ENCODE results near the gene DNAH8.

The DNAH8 gene

DNA sequence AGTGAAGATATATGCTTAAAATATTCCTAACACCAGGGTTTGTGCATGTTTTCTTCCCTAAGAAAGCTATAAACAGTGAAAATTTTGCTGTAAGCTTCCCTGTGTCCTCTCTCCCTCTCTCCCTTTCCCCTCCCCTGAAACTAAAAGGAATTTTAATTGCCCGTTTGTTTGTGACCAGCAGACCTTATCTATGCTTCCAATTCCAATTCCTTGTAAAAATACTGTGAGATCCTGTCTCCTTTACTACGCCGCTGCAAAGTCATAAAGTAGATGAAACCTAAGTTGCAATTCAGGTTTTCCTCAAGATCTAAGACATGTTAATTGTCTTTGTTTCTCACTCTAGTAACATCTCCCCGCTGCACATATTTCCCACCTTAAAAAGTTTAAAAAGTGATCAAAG is 82.3 kb downstream of the DNAH8 start:
- DNase-seq, result no peak

DNA sequence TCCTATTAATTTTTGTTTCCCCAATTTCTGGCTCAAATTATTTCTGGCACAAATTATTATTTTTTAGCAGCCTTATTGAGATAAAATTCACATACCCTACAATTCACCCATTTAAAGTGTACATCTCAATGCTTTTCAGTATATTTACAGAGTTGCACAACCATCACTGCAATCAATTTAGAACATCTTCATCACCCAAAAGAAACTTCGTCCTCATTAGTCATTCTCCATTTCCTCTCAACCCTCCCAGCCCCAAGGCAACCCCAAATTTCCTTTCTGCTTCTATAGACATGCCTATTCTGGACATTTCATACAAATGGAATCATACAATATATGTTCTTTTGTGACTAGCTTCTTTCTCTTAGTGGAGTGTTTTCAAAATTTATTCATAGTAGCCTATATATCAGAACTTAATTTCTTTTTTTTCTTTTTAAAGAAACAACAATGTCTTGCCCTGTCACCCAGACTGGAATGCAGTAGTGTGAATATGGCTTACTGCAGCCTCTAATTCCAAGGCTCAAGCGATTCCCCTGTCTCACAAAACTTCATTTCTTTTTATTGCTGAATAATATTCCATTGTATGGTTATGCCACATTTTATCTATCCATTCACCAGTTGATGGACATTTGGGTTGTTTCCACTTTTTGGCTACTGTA is 84.5 kb downstream of the DNAH8 start:
- DNase-seq, result no peak

DNA sequence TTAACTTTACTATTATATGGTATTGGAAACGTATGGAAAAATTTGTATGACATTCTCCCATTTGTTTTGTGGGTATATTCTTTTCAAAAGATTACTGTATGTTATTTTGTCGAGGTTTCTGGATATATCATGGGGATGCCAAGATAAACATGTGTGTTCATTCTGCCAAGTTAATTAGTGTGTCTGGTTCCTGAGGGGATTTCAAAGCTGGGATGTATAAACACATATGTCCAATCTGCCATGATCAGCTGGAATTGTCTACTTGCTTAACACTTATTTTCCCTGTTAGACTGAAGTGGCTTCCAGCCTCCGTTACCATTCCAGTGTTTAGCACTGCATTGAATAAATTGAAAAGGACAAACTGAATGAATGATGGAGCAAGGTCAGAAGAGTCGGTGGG is 86.2 kb downstream of the DNAH8 start:
- no peak for DNase-seq

DNA sequence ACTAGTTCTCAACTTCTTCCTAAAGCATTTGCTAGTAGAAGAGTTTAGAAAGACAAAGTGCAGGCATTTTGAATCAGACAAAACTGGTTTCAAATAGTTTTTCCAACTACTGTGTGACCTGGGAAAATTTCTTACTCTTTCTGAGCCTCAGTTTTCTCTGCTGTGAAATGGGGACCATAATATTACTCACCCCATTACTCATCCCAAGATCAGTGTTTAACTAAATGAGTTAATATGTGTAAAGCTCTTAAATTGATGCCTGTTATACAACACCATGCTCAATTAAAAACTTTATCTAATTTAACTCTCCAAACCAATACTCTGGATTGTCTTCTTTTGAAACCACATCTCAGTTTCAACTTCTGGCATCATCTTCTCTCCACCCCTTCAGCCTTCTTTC is 87.4 kb downstream of the DNAH8 start:
- no peak for DNase-seq

GRCh38 chr6:38803129-38803528 is 88.0 kb downstream of the DNAH8 start:
- no peak for DNase-seq

DNA sequence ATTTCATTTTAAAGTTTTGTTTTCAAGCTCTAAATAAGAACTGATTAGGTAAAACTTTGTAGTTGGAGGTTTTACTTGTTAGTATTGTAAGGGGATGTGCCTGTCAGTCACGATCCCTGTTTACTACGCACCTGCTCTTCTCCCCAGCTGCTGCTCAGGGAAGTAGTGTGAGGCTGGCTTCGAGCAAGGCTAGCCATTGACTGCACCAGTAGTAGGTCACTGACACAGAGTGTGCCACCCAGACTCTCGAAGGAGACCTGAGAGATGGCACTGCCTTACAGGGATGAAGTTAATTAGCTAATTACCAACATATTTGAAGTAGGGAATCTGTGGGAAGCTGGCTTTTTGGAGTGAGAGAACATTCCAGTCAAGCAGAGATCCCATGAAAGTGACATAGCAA is 89.2 kb downstream of the DNAH8 start:
- no peak for DNase-seq

DNA sequence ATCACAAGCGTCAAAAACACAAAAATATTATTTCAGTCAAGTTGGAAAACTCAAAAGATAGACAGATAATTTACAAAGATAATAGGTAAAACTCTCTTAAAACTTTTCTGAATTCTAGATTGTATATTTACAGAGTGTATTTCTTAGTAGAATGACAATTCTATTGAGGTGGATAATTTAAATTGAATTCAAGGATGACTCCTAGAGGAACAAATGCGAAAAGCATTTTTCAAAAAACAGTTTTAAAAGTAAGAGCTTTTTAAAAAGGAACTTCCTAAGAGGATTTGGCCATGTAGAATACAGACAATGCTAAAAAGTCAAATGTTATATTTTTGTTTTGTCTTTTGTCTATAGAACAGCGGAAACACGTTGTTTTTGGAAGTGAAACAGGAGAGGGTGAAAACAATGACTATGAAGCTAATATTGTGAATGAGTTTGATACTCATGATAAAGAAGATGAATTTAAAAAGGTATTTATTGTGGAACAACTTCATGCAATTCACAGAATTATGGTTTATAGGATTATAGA is 90.1 kb downstream of the DNAH8 start:
- DNase-seq, result no peak

GRCh38 chr6:38805692-38806091 is 90.6 kb downstream of the DNAH8 start:
- DNase-seq, result no peak

GRCh38 chr6:38806271-38806670 is 91.2 kb downstream of the DNAH8 start:
- DNase-seq, result no peak

GRCh38 chr6:38806833-38807232 is 91.7 kb downstream of the DNAH8 start:
- no peak for DNase-seq

- no peak for DNase-seq
Measured at GRCh38 chr6:38808039-38808438, 92.9 kb downstream of the DNAH8 start.

DNA sequence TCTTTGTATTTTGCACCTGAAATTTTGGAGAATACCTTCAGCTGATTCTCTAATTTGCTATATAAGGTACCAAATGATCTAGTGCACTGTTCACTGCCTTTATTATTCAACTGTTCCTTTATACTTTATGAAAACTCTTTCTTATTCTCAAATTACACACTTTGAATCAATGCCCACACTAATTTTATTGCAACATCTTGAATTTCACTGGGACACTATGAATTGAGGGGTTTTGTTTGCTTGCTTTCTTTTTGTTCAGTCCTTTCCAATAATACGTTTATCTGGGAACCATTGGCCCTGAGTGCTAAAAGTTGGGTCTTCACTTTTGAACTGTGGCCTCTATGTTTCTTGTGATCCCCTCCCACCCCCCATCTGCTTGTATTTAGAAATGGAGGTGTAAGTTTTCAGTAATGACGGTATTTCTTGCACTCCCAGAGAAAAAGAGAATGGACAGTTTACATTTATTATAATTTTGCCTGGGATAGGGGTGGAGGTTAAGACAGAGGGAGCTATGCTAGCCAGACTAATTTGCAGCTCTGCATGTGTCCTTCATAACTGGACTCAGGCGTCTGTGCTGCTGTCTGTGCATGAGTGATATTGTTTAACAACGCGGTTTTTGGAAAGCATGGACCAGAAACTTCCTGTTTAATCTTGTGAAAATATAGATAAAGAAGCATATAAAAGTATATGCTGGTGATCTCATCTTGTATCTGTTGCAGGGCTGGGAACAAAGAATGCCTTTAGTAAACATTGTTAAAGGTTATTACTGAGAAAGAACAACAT is 98.1 kb downstream of the DNAH8 start:
- no peak for DNase-seq

DNA sequence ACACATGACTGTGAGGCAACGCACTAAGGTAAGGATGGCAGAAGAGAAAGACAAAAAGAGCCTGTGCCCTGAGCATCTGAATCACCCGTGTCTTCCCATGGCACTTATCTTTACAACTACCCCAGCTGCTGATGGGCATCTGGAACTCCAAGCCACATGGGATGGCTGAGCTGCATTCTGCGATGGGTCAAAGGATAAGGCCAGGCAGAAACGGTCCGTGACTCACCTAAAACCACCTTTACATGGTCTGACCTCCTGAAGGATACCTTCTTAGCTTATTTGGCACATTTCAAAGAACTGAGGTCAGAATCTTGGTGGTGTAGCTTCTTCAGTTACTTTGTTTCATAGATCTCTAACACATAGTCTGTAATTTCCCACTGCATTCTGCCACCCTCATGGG is 99.7 kb downstream of the DNAH8 start:
- no peak for DNase-seq

DNA sequence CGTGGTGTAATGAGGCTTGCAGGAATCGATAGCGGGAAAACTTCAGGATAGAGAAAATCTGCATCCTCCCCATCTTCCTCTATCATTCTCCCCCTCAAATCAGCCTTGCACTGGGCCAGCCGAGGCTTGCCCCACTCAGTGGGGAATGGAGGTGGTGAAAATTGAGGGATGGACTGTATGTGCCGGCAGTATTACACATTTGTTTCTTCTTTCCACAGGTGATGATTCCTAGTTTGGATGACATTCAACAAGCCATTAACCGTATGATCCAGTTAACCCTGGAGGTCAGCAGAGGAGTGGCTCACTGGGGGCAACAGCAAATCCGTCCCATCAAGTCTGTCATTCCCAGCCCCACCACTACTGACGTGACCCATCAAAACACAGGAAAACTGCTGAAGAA is 100.1 kb downstream of the DNAH8 start:
- no peak for DNase-seq

DNA sequence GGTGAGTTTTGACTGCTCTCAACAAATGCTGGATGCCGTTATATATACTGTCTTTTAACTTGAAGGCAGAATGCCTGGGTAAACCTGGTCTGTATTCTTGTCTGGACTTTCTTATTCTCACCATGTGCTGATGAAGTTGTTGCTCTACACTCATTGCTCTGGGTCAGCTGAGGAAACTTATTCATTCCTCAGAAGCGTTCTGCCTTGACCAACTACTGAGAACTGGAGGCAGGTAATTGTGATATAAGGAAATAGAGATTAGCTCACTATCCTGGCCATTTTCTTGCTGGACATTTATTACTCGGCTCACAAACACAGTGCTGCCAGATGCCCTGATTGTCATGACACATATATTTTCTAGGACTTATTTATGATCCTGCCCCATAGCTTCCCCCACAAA is 103.6 kb downstream of the DNAH8 start:
- no peak for DNase-seq

DNA sequence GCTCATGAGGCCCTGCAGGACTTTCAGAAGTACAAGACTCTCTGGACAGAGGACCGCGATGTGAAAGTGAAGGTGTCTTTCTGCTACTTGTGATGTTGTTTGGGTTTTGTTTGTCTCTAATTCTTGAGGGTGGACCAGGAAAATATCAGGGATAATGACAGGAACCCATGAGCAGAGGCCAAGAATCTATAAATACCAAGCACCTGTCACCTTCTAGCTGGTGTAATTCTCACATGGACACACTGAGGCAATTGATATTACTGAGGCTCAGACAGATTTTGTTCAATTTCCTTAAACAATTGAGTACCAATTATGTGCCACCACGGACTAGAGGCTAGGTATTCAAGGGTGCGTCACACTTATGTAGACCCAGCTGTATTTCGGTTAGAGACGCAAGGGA is 107.9 kb downstream of the DNAH8 start:
- no peak for DNase-seq

DNA sequence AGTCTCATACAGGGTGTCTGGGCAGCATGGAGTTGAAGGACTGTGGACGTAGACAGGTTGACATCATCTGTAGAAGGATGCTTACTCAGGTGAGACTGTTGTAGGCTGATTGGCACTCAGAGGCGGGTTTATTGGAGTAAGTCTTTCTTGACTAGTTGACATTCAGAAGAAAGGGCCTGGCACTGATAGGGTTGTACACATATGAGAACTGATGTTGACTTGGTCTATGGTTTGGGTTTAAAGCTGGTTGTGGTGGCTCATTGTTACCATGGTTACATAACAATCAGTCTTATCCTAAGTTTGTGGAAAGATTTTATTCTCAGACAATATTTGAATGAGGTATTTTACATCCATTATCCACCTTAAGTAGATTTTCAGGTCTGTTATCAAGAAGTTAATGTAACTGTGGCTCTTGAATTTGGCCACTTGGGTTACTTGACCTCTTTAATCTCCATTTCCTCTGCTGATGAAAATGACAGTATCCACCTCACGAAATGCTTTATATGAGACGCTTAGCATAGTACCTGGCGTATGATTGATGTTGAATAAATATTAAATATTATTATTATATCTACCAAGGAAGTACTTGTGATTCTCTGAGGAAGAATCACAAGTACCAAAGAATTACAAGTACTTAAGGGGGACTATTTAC is 109.3 kb downstream of the DNAH8 start:
- no peak for DNase-seq

DNA sequence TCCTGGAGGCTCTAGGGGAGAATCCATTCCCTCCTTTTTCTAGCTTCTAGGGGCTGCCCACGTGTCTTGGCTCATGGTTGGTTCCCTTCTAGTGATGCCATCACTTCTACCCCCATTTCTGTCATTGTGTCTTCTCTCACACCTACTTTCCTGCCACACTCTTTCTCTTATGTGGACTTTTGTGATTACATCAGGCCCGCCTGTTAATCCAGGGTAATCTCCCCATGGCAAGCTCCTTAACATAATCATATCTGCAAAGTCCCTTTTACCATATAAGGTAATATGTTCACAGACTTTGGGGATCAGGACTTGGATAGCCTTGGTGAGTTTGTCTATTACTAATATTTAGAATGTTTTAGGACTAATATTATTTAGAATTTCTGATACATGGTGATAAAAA is 111.9 kb downstream of the DNAH8 start:
- no peak for DNase-seq

DNA sequence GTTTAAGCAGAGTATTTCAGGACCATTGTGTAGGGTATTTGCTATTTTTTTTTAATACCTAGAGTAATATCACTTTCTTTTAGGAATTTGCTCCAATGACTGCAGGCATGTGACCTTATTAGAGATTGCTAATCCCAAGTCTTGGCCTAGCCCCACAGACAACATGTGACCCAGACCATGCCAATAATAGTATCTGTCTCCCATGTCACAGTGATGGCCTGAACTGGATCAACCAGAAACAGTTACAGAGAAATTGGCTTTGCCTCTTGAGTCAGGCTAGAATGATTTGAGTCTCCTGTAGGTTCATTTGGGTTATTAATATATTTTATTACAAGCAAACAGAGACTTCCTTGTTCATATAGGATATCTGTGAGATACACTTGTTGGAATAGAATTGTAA is 116.8 kb downstream of the DNAH8 start:
- DNase-seq, result no peak

GRCh38 chr6:38833320-38833719 is 118.2 kb downstream of the DNAH8 start:
- no peak for DNase-seq

DNA sequence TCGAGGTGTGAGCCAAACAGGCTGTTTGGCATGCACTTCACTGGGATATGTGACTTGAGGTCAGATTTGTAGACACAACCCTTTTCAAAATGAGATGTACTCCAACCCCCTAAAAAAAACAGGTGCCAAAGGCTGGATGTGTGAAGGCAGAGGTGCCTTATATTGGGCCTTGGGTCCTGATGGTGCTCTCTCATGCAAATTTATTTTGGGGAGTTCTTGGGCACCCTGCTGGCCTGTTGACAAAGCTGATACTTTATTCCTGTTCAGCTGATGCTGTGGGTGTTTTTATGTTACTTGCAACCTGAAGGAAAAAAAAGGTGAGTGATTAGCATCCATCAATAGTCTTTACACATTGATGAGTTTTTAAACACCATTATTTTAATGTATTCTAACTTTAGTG is 121.5 kb downstream of the DNAH8 start:
- no peak for DNase-seq

- DNase-seq, result no peak
Measured at GRCh38 chr6:38837101-38837500, 122.0 kb downstream of the DNAH8 start.

DNA sequence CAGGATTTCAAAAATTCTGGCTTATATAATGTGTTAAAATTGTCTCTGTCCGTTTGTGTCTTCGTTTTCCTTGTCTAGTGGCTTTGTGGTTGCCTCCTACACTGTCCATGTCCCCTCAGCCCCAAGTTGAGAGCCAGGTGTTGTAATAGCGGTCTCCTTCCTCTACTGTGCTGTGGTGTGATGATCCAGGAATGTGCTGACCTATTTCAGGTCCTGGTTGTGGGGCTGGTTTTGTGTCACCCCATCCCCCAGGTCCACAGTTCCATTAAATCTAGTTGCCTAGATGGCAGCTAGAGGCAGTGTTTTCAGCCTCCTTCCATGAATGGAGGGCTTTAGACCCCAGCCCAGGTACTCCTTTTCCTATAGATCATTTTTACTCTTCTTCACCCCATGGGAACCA is 128.7 kb downstream of the DNAH8 start:
- no peak for DNase-seq

DNA sequence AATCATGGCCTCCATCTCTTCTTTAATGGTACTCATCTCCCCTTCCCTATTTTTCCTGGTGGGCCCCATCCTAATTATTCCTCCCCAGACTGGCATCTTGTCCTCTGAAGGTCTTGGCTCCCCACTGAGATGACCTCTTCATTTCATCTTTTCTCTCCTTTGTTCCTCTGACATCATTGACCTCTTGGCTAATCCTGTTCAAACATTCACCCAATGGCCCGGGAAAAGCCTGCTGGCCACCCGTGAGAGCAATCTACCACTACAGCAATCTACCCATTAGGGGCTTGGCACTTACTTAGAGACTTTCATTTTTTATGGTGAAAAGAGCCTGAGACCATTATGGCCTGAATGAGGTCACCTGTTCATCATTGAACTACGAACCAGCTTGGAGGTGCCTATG is 130.8 kb downstream of the DNAH8 start:
- DNase-seq, result no peak

Data from inflammatory macrophage (primary cell).